Measurements from ENCODE around the gene CLBA1. TPM values are rescaled to one million over a fixed set of nuclear protein-coding genes. Genes with fewer than 3 reads are reported as not detected.

The CLBA1 gene
- total RNA-seq, 4 donors from 2014 or later: 10.1 to 21.0 (median 12.8) TPM

- WGBS, 2 donors: 64 to 72% methylated on average over 17 to 18 of the region's 19 CpGs
- peak overlapping the region in 3 of 4 donors; percentile 19 to 50 (median 29) for H3K4me3 ChIP-seq
- H3K27me3 ChIP-seq: peaks cover 0 to 27% of the 10 kb centered on the region in 2 donors
- H3K9me3 ChIP-seq: no peaks in the 10 kb centered on the region
- TF ChIP-seq CTCF (IDR thresholded peaks at IDR 0.05): no peak
- peak in 1 of 2 donors; percentile 62 for TF ChIP-seq EP300 (IDR thresholded peaks at IDR 0.05)
- peak in 1 of 2 donors; percentile 40 for TF ChIP-seq POLR2A (IDR thresholded peaks at IDR 0.05)
- no peaks in the 10 kb centered on the region for H3K36me3 ChIP-seq
- peak; percentile 64 to 72 for DNase-seq (ENCODE audit: low spot score in 2 of 2)
- peaks cover 0 to 88% (median 33%) of the 10 kb centered on the region in 4 donors for H3K4me1 ChIP-seq
- peak overlapping the region; percentile 28 to 94 (median 82) for H3K27ac ChIP-seq
Observed at GRCh38 chr14:104970231-104971068, 15.1 kb upstream of the CLBA1 start.

GRCh38 chr14:104971447-104972240 lies 13.9 kb upstream of the CLBA1 start:
- Histone ChIP-seq H3K27ac (peak overlapping the region; percentile 71 to 94 (median 82)), H3K4me3 (no peak overlapping the region), H3K27me3 (peaks cover 0 to 29% of the 10 kb centered on the region in 2 donors), H3K9me3 (no peaks in the 10 kb centered on the region), H3K4me1 (peaks cover 0 to 95% (median 38%) of the 10 kb centered on the region in 4 donors), H3K36me3 (no peaks in the 10 kb centered on the region)
- TF ChIP-seq POLR2A (IDR thresholded peaks at IDR 0.05): no peak
- WGBS, 2 donors: 76 to 86% methylated on average over 8 to 12 of the region's 12 CpGs
- no peak for DNase-seq (ENCODE audit: low spot score in 2 of 2)

GRCh38 chr14:104972301-104973134 lies 13.1 kb upstream of the CLBA1 start:
- DNase-seq (ENCODE audit: low spot score in 2 of 2): peak in 1 of 2 donors; percentile 53
- H3K4me3 ChIP-seq: no peak overlapping the region
- H3K9me3 ChIP-seq: no peaks in the 10 kb centered on the region
- peaks cover 0 to 29% of the 10 kb centered on the region in 2 donors for H3K27me3 ChIP-seq
- WGBS, 2 donors: 50 to 66% methylated on average over 21 to 24 of the region's 28 CpGs
- H3K4me1 ChIP-seq: peaks cover 0 to 95% (median 40%) of the 10 kb centered on the region in 4 donors
- TF ChIP-seq EP300 (IDR thresholded peaks at IDR 0.05): peak in 1 of 2 donors; percentile 39
- no peak for TF ChIP-seq POLR2A (IDR thresholded peaks at IDR 0.05)
- H3K27ac ChIP-seq: peak overlapping the region; percentile 71 to 94 (median 82)
- H3K36me3 ChIP-seq: no peaks in the 10 kb centered on the region

GRCh38 chr14:104973135-104973384 lies 12.5 kb upstream of the CLBA1 start:
- no peaks in the 10 kb centered on the region for H3K9me3 ChIP-seq
- WGBS, 2 donors: 43 to 45% methylated on average over 10 to 12 of the region's 12 CpGs
- no peak overlapping the region for H3K4me3 ChIP-seq
- peaks cover 0 to 27% of the 10 kb centered on the region in 2 donors for H3K27me3 ChIP-seq
- DNase-seq (ENCODE audit: low spot score in 2 of 2): peak; percentile 64
- no peak for TF ChIP-seq CTCF (IDR thresholded peaks at IDR 0.05)
- TF ChIP-seq POLR2A (IDR thresholded peaks at IDR 0.05): no peak
- TF ChIP-seq EP300 (IDR thresholded peaks at IDR 0.05): no peak
- peak overlapping the region; percentile 71 to 94 (median 82) for H3K27ac ChIP-seq
- H3K4me1 ChIP-seq: peaks cover 0 to 95% (median 39%) of the 10 kb centered on the region in 4 donors
- H3K36me3 ChIP-seq: no peaks in the 10 kb centered on the region

- DNase-seq (ENCODE audit: low spot score in 2 of 2): no peak
- peaks cover 0 to 93% (median 38%) of the 10 kb centered on the region in 4 donors for H3K4me1 ChIP-seq
- no peak for TF ChIP-seq POLR2A (IDR thresholded peaks at IDR 0.05)
- TF ChIP-seq EP300 (IDR thresholded peaks at IDR 0.05): peak in 1 of 2 donors; percentile 45
- peak overlapping the region in 1 of 4 donors; percentile 15 for H3K4me3 ChIP-seq
- H3K36me3 ChIP-seq: no peaks in the 10 kb centered on the region
- H3K27me3 ChIP-seq: peaks cover 0 to 22% of the 10 kb centered on the region in 2 donors
- no peaks in the 10 kb centered on the region for H3K9me3 ChIP-seq
- WGBS, 2 donors: 33 to 35% methylated on average over 15 of the region's 23 CpGs
- peak overlapping the region; percentile 71 to 94 (median 82) for H3K27ac ChIP-seq
Observed at GRCh38 chr14:104973385-104974145, 12.0 kb upstream of the CLBA1 start.
